ENCODE measurements around the gene KCTD20.

DNA sequence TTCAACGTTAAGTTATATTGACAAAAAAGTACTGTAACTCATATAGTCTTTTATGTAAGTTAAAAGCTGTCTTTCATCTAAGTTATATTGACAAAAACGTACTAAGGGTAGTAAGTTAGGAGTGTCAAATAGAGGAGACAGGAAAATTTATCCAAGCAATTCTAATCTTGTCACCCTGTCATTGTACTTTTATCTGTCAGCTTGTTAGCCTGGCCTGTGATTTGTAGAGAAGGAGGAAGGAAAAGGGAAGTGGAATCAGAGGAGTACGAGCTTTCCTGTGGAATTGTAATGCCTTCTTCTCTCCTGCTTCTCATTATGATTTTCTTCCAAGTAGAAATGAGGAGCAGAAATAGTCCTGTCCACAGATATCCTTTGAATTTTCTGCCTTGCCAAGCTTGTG is 18.8 kb downstream of the KCTD20 start:
- TF ChIP-seq CTCF (IDR thresholded peaks at IDR 0.05; ENCODE audit: low read depth, low read length) (no peak), EZH2phosphoT487 (IDR thresholded peaks at IDR 0.05; ENCODE audit: low read depth) (no peak)

Data from OCI-LY3 (cell line).